ENCODE results near the gene PDE7B. TPM values are rescaled to one million over a fixed set of nuclear protein-coding genes. Genes with fewer than 3 reads are reported as not detected.

The PDE7B gene
- total RNA-seq, 1 donor from 2014 or later, result 14.6 TPM

DNA sequence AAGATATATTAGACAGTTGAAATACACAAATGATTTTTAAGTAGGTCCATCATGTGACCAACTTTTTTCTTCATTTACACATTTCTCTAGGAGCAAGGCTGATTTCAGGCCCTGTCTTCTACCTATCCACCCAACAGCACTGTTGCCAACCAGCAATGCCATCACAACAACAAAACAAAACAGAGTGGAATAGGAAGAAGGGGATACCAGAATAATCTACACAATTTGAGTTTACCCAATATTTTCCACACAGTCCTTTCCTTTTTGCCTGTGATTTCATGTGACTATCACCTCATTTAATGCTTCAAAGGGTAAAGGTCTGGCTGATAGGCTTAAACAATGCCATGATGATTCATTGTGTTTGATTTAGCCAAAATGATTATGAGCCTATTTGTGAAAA is 303.7 kb downstream of the PDE7B start:
- no peak for DNase-seq

DNA sequence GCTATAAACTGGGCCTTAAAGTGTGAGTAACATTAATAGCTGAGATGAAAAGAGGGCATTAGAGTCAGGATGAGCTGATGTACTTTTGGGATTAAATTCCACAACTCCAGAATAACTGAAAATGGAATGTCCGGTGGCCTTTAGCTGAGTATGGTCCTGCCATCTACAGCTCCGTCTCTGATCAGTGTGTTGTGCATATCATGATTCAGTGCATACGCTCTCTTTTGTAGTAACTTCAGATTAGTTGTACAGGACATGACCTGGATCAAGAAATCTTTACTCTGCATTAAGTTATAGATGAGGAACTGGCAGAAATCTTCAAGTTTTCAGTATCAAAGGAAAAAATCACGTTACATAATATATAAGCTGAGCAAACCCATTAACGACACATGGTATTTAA is 306.2 kb downstream of the PDE7B start:
- no peak for DNase-seq

DNA sequence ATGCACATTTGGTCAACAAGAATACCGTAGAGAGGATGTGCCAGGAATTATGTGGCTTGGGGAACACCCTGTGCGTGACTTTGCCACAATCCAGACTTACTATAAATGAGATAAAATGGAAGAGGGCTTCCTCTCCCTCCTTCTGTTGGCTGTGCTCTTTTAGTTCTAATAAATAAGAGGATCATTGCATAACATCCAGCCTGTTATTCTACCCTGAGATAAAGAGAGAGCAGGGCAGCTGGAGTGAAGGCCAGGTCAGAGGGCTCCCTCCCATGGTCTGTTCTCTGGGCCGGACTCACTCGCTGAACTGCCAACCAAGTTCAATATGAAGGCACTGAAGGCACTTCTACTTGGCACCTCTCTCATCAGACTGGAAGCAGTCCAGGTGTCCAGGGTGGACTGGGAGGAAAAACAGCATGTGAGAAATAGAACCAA is 306.9 kb downstream of the PDE7B start:
- DNase-seq, result no peak

DNA sequence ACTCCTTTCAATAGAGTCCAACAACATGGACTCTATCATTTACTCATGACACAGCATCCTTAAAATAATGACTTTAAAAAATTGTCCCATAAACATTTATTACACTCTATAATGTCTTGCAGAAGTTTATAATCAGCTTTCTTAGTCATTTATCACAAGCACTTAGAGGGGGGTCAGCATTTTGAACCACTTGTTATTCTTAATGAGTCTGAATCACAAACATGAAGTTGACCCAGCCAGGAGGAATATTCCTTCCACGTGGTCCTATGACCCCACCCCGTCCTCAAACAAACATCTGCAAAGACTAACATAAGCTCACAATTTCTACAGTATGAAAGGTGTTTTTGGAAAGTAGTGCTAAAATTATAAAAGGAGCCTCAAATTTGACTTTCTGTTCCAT is 307.5 kb downstream of the PDE7B start:
- no peak for DNase-seq

DNA sequence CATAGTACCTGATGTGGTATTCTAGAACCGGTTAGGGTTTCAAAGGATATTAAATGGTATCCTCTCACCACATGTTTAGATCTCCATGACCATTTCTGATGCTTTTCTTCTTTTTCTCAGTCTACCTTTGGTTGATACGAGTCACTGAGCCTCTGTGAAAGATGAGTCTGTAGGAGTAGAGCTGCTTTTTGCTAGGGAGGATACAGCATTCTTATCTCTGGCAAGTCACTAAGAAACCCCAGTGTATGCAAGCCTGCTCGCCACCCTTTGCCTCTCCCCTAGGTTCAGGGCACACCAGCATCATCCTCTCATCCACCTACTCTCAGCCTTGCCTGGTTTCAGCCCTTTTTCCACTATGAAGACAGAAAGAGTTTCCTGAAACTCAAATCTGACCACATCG is 308.7 kb downstream of the PDE7B start:
- no peak for DNase-seq

DNA sequence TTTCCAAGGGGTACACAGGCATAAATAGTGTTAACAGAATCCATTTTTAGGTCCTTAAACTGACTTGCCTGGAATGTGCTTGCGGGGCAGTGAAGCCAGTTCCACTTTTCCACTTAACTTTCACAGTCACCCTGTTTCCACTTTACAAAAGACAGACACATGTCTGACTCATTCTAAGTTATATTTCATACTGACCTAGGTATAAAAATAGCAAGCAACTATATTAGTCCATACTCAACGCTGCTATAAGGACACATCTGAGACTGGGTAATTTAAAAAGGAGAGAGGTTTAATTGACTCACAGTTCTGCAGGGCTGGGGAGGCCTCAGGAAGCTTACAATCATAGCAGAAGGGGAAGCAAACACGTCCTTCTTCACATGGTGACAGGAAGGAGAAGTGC is 310.4 kb downstream of the PDE7B start:
- no peak for DNase-seq

DNA sequence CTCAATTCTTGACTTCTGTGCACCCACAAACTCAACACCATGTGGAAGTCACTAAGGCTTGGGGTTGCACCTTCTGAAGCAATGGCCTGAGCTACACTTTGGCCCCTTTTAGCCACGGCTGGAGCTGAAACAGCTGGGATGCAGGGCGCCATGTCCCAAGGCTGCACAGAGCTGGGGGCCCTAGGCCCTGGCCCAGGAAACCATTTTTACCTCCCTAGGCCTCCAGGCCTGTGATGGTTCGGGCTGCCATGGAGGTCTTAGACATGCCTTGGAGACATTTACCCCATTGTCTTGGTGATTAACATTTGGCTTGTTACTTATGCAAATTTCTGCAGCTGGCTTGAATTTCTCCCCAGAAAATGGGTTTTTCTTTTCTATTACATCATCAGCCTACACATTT is 311.8 kb downstream of the PDE7B start:
- no peak for DNase-seq

DNA sequence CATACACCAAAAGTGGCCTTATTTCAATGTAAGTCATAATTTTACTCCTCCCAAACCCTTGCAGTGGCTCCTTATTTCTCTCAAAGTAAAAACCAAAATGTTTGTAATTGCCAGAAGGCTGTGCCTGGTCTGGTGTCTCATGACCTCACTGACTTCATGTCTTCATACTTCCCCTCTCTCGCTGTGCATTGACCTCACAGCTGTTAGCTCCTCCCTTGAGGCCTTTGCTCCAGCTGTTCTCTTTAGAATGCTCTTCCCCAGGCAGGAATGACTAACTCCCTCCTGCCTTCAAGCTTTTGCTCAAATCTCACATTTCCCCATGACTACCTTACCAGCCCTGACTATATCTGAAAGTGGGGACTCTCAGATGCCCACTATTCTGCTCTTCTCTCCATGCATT is 315.3 kb downstream of the PDE7B start:
- no peak for DNase-seq

DNA sequence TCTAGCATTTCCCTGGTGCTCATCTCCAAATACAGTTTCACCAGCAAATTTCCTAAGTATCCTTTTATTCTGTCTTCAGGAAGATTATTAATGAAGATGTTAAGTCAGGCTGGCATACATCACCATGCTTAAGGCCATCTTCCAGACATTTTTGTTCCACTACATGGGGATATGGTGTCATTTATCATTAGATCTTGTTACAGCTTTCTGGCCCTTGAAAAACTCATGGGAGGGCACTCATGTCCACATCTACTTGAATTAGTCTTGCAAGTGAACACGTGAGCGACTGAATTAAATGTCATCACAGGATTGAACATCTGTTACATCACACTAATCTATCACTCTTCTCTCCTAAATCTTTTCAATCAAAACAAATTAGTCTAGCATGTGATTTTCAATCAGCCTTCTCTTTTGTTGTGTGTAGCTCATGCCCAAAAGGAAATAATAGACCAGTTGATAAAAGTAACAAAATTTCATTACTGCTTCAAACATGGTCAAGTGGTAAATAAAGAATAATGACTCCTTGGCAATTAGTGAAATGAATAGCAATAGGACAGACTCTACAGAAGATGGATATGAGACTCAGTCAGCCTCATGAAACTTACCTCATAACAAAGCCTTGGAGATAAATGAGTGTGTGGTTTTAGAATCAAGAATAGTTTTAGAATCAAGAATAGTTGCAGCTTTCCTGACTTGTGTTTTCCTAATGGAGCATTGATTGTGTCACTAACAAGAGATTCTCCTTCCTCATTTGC is 318.1 kb downstream of the PDE7B start:
- DNase-seq, result no peak

DNA sequence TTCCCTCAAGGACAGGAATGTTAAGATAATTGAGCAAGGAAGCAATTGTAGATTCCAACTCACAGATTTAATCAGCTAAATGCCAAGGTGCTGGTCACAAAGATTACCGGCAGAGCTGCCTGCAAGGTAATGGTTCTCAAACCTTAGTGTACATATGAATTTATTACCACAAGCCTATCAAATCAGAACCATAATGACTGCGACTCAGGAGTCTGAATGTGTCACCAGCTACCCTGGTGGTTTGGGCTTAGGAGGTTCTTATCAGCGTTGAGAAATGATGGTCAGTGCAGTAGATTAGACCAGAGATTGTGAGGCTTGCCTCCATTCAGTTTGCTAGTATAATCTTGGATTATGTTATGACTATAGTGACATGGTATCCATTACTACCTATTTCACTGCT is 319.7 kb downstream of the PDE7B start:
- no peak for DNase-seq

DNA sequence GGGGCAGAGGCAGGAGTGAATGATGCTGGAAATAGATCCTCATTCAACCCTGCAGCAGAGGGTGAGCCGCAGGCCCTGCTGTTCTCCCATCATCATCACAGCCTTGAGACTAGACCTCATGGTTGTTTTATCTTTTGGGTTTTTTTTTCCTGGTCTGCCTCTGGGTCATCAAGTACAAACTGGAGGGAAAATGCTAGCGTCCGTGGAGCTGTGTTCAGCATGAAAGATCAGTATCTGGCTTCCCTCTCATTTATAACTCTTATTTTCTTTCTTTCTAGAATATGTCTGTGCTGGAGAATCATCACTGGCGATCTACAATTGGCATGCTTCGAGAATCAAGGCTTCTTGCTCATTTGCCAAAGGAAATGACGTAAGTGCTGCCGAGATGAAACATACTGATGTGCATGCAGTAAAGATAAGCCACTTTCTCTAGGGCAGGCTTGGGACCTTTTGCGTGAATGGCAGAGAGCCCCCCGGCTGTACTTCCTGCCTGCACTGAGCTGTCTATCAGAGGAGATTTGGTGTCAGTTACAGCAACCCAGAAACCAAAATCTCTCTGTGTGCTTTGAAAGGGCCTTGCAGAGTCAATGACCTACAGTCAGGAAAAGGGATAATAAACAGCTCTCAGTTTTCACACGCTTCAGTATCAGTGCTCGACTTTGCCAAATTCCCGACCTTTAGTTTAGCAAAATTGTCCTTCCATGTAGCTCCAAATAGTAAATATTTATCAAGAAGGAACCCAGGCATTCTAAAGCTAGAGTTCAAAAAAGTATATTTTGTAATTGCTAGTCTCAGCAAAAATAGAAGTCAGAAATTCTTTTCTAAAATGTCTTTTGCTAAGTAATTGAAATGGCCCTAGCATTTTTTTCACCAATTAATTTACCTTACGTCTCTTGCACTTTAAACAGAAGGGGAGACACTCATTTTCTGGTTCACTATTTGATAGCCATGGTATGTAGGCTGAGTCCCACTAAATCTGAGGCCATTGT is 322.3 kb downstream of the PDE7B start:
- no peak for DNase-seq

DNA sequence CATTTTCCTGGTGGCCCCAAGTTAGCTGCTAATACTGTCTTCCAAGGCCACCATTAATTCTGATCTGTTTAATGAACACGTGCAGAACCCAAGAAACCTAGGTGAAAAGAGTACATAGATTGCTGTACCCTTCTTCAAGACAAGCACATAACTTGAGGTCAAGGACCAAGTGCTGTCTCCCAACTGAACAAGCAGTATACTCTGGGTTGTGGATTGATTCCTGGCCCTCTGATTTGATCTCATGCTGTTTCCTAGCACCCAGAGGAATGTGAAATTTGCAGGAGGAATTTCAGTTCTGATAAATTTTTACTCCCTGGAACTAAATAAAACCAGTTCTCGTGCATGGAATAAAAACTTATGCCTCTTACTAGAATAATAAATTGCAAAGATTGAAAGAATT is 323.0 kb downstream of the PDE7B start:
- no peak for DNase-seq

DNA sequence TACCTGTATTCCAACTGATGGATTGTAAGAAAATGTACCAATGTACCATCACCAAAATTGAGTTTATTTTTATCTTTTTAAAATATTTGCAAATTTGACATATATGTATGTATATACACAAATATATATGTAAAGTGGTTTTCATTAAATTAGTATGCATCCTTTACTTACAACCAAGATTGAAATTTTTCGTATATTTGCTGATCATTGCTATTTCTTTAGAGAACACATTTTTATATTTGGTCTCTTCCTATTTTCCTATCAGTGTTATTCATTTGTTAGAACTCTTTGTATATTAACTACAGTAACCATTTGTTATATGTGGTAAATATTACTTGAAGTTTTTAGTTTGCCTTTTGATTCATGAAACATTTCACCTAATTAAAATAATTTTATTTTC is 324.4 kb downstream of the PDE7B start:
- DNase-seq, result no peak

DNA sequence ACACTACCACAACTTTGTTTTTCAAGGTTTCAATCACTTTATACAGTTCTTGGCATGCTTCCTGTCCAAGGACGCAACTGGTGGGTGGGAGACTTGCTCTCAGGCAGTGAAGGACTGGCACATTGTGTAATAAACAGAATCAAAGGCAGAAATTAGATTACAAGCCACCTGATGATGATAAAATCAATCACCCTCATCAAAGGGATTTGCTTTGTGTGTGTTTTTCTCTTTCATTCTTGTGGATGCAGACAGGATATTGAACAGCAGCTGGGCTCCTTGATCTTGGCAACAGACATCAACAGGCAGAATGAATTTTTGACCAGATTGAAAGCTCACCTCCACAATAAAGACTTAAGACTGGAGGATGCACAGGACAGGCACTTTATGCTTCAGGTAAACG is 327.2 kb downstream of the PDE7B start:
- no peak for DNase-seq

DNA sequence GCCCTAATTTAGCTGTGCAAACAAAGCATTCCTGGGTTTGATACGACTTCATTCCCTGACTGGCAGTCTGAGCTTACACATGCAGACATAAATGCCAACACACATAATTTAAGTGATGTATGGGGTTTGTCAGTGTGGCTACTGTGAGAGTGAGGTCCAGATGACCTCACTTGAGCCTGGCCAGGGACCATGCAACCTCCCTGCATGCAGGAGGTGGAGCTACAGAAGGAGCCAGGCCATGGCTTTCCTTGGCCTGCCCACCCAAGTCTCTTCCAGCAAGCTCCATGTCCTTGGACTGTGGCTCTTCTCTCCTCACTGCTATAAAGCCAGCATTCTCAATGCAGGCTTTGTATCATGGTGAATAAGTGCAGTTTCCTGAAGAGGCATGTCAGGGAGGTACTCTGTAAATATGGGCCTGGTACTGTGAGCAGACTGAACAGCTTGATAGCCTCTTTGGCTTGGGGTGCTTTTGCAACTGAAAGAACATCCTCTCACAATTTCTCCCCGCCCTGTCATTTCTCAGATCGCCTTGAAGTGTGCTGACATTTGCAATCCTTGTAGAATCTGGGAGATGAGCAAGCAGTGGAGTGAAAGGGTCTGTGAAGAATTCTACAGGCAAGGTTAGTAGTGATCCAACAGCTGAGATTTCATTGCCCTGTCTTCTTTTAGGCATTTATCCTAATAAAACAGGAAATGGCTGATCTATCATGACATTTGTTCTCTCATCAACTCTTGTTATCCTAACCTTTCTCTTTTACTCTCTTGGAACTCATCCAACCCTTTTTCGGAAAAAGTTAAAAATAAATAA is 329.4 kb downstream of the PDE7B start:
- no peak for DNase-seq

DNA sequence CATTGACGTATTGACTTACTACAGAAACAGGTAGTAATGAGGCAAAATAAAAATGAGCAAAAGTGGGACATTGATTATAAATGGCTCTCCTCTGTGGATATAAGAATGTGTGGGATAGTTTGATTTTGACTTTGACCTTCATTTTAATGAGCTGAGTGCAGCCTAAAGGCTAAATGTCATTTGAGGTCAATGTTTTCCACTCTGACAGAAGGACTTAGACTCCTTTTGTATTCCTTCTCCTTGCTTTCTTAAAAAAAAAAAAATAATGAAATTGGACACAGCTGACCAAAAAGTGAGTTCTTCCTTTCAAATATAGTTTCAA is 330.0 kb downstream of the PDE7B start:
- DNase-seq, result no peak

DNA sequence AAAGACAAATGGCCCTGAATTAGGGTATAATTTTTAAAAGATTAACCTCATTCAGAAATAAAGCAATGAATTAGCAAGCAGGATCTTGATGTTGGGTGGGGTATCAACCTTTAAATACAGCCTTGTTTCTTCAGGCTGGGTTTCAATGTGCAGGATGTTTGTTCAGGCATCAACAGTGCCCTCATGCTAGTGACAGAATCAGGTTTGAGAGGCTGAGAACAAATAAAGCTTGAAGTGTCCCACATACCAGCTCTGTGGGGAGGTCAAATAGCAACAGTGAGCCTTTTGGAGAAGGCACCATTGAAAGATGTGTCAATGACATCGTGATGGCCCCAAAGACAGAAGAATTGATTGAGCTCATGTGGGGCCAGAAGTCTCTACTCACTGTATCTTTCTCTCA is 330.4 kb downstream of the PDE7B start:
- no peak for DNase-seq

DNA sequence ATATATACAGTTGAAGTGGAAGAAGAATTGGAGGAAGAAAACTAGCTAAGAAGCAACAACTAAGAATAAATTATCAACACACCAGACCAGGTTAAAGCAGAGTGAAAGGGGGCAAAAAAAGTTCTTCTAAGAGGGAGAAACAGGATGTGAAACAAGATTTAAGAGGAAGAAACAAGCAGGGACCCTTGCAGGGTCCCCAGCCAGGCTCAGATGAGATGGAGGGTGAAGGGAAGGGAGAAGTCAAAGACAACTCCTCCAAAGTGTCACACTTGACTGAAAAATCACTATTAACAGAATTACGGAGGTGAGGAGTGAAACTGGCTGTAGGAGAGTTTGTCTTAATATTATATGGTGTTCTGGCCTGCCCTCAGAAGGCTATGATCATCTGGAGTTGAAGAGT is 333.2 kb downstream of the PDE7B start:
- DNase-seq, result no peak

DNA sequence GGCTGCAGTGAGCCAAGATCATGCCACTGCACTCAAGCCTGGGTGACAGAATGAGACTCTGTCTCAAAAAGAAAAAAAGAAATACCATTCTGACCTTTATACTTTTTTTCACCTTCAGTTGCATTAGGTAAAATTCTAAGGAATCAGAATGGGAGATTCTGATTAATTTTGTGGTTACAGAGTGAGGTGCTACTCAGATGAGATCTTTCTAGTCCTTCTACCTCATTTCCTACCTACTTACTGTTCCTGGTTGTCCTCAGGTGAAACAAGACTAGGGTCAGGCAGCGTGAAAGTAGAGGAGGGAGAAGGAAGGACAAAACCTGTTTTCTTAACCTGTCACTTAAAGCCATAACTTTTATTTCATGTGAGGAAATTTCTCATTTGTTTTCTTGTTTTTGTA is 334.9 kb downstream of the PDE7B start:
- no peak for DNase-seq

DNA sequence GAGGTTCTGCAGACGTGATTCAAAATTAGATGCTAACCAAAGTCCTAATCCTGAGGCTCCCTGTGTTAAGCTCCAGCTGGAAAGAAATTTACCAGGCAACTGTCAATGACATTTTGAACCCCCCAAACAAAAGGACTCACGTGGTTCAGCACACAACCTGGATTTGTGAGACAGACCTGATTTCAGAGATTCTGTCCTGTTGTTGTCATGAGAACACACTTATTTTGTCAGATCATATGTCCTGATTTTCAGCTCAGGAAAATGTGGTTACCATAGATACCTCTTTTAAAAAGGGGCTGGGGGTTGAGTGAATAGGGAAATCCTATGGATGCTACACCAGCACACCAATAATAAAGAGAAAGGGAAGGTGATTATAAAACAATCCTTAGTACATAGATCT is 337.0 kb downstream of the PDE7B start:
- no peak for DNase-seq

DNA sequence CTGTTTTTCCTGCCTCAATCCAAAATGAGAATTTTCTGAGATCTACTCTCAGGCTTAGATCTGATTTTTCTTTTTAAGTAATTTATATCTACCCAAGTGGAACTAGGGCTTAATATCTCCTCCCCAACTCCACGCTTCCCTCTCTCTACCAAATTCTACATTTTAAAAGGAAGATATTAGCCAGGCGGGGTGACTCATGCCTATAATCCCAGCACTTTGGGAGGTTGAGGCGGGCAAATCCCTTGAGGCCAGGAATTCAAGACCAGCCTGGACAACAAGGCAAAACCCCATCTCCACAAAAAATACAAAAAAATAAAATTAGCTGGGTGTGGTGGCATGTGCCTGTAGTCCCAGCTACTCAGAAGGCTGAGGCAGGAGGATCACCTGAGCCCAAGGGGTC is 337.6 kb downstream of the PDE7B start:
- no peak for DNase-seq

DNA sequence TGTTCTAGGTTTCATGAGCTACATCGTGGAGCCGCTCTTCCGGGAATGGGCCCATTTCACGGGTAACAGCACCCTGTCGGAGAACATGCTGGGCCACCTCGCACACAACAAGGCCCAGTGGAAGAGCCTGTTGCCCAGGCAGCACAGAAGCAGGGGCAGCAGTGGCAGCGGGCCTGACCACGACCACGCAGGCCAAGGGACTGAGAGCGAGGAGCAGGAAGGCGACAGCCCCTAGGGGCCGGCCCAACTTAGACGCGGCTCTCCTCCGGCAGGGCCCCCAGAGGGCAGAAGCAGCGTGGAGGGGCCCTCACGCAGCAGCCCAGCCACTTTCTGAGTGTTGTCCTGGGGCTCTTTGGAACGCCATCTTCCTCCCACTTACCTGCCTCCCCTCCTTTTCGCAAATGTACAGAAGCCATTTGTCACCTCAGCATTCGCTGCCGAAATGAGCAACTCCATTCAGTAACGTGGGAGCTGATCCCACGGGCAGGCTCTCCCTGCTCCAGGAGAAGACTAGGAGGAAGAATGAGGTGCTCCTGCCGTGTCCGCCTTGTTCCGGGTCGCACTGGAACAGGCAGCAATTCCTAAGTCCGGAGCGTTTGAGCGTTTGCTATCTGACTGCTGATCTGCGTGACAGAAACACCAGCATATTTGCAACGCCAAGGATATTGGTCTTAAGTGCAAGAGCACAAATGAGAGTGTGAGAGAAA is 340.3 kb downstream of the PDE7B start:
- no peak for DNase-seq

Data from tongue (tissue), 2 donors.